T-cell (primary cell): ENCODE results near the gene THAP5. TPM values are rescaled to one million over a fixed set of nuclear protein-coding genes. Genes with fewer than 3 reads are reported as not detected.

Experiments
- ATAC-seq, 4 experiments: fragments of 200-7000 bp in 3 of 4; fragments of 150-1000 bp in 1 of 4; cut with Tn5 transposase; replicated peaks in 1 of 4; 1 replicate in 3 of 4; 2 replicates in 1 of 4; pipeline ENCODE4 v1.10.0; 2021; ENCODE audit warnings: moderate library complexity in 3 of 4, mild to moderate bottlenecking in 2 of 4, moderate number of reproducible peaks in 1 of 4
- CTCF ChIA-PET, 2 donors: fragments of 300-600 bp; sonication (Branson Sonifier 250); formaldehyde crosslinking; loops; one replicate each; lab custom pipeline; 2022; ENCODE audit warnings: antibody characterized with exemption in 2 of 2; lab: Charles Lee
- POLR2A ChIA-PET, 2 donors: fragments of 300-600 bp; sonication (Branson Sonifier 250); formaldehyde crosslinking; loops; one replicate each; lab custom pipeline; 2022; ENCODE audit warnings: antibody characterized with exemption in 2 of 2; lab: Charles Lee
- DNase-seq, 35 experiments: peaks; one replicate each; pipeline versions ENCODE4 v3.0.0 to v3.0.0-alpha.2; 2013 to 2023
- H3K27ac ChIP-seq: one replicate; pipeline ENCODE4 v1.5.1; 2013; ENCODE audit warnings: low read length
- H3K27me3 ChIP-seq, 2 experiments: replicated peaks in 1 of 2; 1 replicate in 1 of 2; 2 replicates in 1 of 2; pipeline versions ENCODE4 v1.6.1 to v1.7.0; 2013; ENCODE audit warnings: low read length in 1 of 2, mixed read lengths in 1 of 2; ENCODE audit not compliant: control insufficient read depth in 2 of 2, insufficient read depth in 2 of 2; ENCODE audit errors: extremely low read depth in 1 of 2
- H3K36me3 ChIP-seq, 2 donors: 1 replicate in 1 of 2; 2 replicates in 1 of 2; pipeline versions ENCODE4 v1.6.1 to v1.7.0; 2013; ENCODE audit warnings: low read length in 1 of 2; ENCODE audit not compliant: control insufficient read depth in 2 of 2, insufficient read depth in 1 of 2; ENCODE audit errors: extremely low read depth in 1 of 2
- H3K4me1 ChIP-seq, 2 experiments: 1 replicate in 1 of 2; 2 replicates in 1 of 2; pipeline versions ENCODE4 v1.6.1 to v1.7.0; 2013; ENCODE audit warnings: low read length in 2 of 2, mixed read lengths in 1 of 2; ENCODE audit not compliant: insufficient read depth in 2 of 2, control insufficient read depth in 1 of 2; ENCODE audit errors: extremely low read depth in 1 of 2
- H3K4me3 ChIP-seq, 2 donors: 1 replicate in 1 of 2; 2 replicates in 1 of 2; pipeline versions ENCODE4 v1.5.1 to v1.7.0; 2013; ENCODE audit warnings: mild to moderate bottlenecking in 2 of 2, low read length in 1 of 2, moderate library complexity in 1 of 2; ENCODE audit not compliant: control insufficient read depth in 1 of 2; ENCODE audit errors: extremely low read depth in 1 of 2
- H3K9me3 ChIP-seq: 2 replicates; pipeline ENCODE4 v1.7.0; 2013
- H3K27ac Mint-ChIP-seq, 2 donors: one replicate each; pipeline ENCODE4 v1.8.0; 2020 to 2021; ENCODE audit warnings: mild to moderate bottlenecking in 2 of 2, mixed read lengths in 2 of 2
- H3K27me3 Mint-ChIP-seq, 2 donors: one replicate each; pipeline ENCODE4 v1.8.0; 2021 to 2022; ENCODE audit warnings: mixed read lengths in 2 of 2
- H3K36me3 Mint-ChIP-seq: one replicate; pipeline ENCODE4 v1.8.0; 2021; ENCODE audit warnings: mixed read lengths
- H3K4me1 Mint-ChIP-seq, 3 donors: one replicate each; pipeline ENCODE4 v1.8.0; 2020 to 2022; ENCODE audit warnings: mixed read lengths in 3 of 3, mild to moderate bottlenecking in 1 of 3
- H3K4me3 Mint-ChIP-seq, 3 donors: one replicate each; pipeline ENCODE4 v1.8.0; 2020 to 2022; ENCODE audit warnings: mild to moderate bottlenecking in 3 of 3, mixed read lengths in 3 of 3, moderate library complexity in 3 of 3
- H3K9me3 Mint-ChIP-seq, 3 donors: one replicate each; pipeline ENCODE4 v1.8.0; 2020 to 2022; ENCODE audit warnings: mixed read lengths in 3 of 3
- WGBS: methylation state at CpG from one replicate; pipeline ENCODE4 v1.1.5; 2013; ENCODE audit warnings: missing lambda C conversion rate; ENCODE audit not compliant: insufficient coverage; 5-methylcytosine and 5-hydroxymethylcytosine counted together
- total RNA-seq, 35 experiments: library from RNA in 6 of 35; stranded (reverse) in 6 of 35; fragments of 120-200 nt in 1 of 35; gene quantifications; one replicate each; pipeline versions ENCODE4 v1.2.1 to v1.2.4 and lab custom pipeline; 2013 to 2026

THAP5 gene
- total RNA-seq, 5 donors from 2014 or later (not counting 1 experiment from before 2014, with no cell fraction given): 20.8 to 38.7 (median 36.1) TPM

DNA sequence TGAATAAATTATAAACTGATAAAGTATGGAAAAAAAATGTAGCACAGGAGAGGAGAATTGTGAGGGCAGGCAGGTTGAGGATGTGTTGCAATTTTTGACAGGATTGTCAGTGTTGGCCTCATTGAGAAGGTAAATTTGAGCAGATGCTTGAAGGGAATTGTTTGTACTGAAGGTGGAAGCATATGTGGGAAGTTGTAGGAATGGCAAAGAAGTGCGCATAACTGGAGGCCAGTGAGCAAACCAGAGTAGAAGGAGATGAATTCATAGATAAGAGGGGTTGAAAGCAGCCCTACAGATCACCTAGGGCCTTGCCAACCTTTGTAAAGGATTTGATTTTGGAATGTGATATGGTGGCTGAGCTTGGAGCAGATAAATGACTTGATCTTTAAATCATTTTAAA is 6.6 kb upstream of the THAP5 start:
- CTCF ChIA-PET: no interaction called here

GRCh38 chr7:108575156-108575555 is 5.7 kb upstream of the THAP5 start:
- H3K27me3 Mint-ChIP-seq: no peaks in the 10 kb centered on the region
- peaks cover 59% of the 10 kb centered on the region for H3K36me3 Mint-ChIP-seq
- H3K4me3 Mint-ChIP-seq: no peak overlapping the region
- H3K4me1 ChIP-seq: peaks cover 8 to 12% of the 10 kb centered on the region in 2 experiments
- WGBS: no CpG with 5 or more reads among the region's 2 CpGs
- no peaks in the 10 kb centered on the region for H3K27me3 ChIP-seq
- no peak overlapping the region for H3K27ac ChIP-seq
- no peak for ATAC-seq
- peaks cover 0 to 3% (median 0%) of the 10 kb centered on the region in 3 donors for H3K9me3 Mint-ChIP-seq
- H3K4me3 ChIP-seq: no peak overlapping the region
- no peak for DNase-seq
- ChIA-PET CTCF (interaction anchor here (0.7 to 1.1 kb wide), 3 partner anchors 25 to 78 kb away, joined by 3 to 4 read pairs (median 4); no protein-coding TSS in a partner anchor), POLR2A (interaction anchor here (0.7 to 1.3 kb wide), 4 partner anchors 50 to 55 kb away, joined by 3 to 6 read pairs (median 4); no protein-coding TSS in a partner anchor)
- peaks cover 0 to 38% of the 10 kb centered on the region in 2 donors for H3K36me3 ChIP-seq
- no peaks in the 10 kb centered on the region for H3K9me3 ChIP-seq
- H3K27ac Mint-ChIP-seq: no peak overlapping the region
- peaks cover 38 to 57% (median 47%) of the 10 kb centered on the region in 3 donors for H3K4me1 Mint-ChIP-seq

More for the DNA sequence above, 6.6 kb upstream of the THAP5 start:
- Mint-ChIP-seq H3K36me3 (peaks cover 59% of the 10 kb centered on the region), H3K27me3 (no peaks in the 10 kb centered on the region), H3K4me1 (peaks cover 34 to 48% (median 42%) of the 10 kb centered on the region in 3 donors), H3K4me3 (no peak overlapping the region), H3K9me3 (peaks cover 0 to 3% (median 0%) of the 10 kb centered on the region in 3 donors), H3K27ac (no peak overlapping the region)
- POLR2A ChIA-PET: no interaction called here
- Histone ChIP-seq H3K9me3 (no peaks in the 10 kb centered on the region), H3K36me3 (peaks cover 0 to 42% of the 10 kb centered on the region in 2 donors), H3K27me3 (no peaks in the 10 kb centered on the region), H3K4me1 (peaks cover 3 to 7% of the 10 kb centered on the region in 2 experiments), H3K4me3 (no peak overlapping the region), H3K27ac (no peak overlapping the region)
- 100% methylated on average over 1 of the region's 1 CpG for WGBS
- DNase-seq (no peak), ATAC-seq (no peak)

DNA sequence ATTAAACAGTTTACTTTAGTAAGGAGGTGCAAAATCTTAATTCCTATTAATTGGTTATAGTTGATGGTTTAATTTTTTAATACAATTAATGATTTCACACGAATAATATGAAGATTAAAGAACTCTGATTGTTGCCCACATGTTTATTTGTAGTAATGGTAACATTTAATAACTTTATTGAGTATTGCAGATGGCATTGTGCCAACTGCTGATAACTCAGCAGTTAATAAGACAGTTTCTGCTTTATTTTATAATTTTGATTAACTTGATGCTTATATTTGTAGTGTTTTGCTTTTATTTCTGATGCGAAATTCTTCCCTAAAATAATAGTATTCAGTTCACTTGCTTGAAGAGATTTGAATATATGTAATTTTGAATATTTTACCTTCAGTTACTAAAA is 3.0 kb upstream of the THAP5 start:
- H3K4me3 Mint-ChIP-seq: no peak overlapping the region
- Histone ChIP-seq H3K4me3 (no peak overlapping the region), H3K9me3 (no peaks in the 10 kb centered on the region), H3K4me1 (peaks cover 15 to 21% of the 10 kb centered on the region in 2 experiments), H3K27me3 (no peaks in the 10 kb centered on the region), H3K36me3 (peaks cover 0 to 30% of the 10 kb centered on the region in 2 donors), H3K27ac (no peak overlapping the region)
- ChIA-PET CTCF (no interaction called here), POLR2A (interaction anchor here (0.5 to 4.7 kb wide), 3 partner anchors 47 to 123 kb away, joined by 3 to 56 read pairs (median 3); partner anchors contain the start of gene PNPLA8 (in 1 of the 2))
- peaks cover 38% of the 10 kb centered on the region for H3K36me3 Mint-ChIP-seq
- DNase-seq: no peak
- no peak overlapping the region for H3K27ac Mint-ChIP-seq
- WGBS: no CpG with 5 or more reads among the region's 2 CpGs
- no peaks in the 10 kb centered on the region for H3K9me3 Mint-ChIP-seq
- ATAC-seq: no peak
- peaks cover 55 to 84% (median 67%) of the 10 kb centered on the region in 3 donors for H3K4me1 Mint-ChIP-seq
- no peaks in the 10 kb centered on the region for H3K27me3 Mint-ChIP-seq

DNA sequence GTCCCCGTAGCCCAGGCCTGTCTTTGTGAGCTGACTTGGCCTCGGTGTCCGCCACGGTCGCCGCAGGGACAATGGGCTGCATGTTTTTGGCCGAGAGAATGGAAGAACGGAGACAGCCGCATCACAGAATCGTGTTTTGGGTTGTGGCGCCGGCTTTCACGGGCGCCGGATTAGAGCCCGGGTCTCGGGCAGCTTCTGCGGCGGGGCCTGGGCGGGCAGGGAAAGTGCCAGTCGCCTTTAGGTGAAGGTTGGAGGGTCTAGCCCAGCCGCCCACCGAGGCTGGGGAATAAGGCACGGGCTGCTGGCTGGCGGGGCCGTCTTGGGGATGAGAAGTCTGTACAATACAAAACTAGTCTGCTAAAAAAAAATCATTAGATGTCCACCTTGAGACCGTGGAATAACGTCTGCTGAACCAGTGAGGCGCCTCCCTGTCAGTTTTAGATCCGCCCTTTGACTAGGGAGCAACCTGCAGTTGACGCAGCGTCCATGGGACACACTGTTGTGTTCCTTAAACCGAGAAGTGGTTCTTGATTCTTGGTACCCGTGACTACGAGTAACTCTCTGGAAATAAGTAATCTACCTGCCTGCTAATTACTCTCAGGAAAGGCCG is 745 bp upstream of the THAP5 start:
- H3K36me3 ChIP-seq: peaks cover 6 to 25% of the 10 kb centered on the region in 2 donors
- Mint-ChIP-seq H3K4me1 (peaks cover 66 to 74% (median 71%) of the 10 kb centered on the region in 3 donors), H3K9me3 (no peaks in the 10 kb centered on the region), H3K4me3 (peak overlapping the region; percentile 94 to 97 (median 96)), H3K27ac (peak overlapping the region; percentile 99 to 100), H3K27me3 (no peaks in the 10 kb centered on the region), H3K36me3 (peaks cover 29% of the 10 kb centered on the region)
- peak overlapping the region; percentile 71 to 85 for H3K4me3 ChIP-seq
- ChIA-PET POLR2A (interaction anchor here (0.5 to 4.7 kb wide), 11 partner anchors 10 to 1912 kb away, joined by 3 to 56 read pairs (median 4); partner anchors contain the start of genes PNPLA8 (in 2 of the 2) and DLD (in 1 of the 2)), CTCF (interaction anchor here (0.6 to 1.8 kb wide), 3 partner anchors 11 to 52 kb away, joined by 3 to 8 read pairs (median 4); partner anchors contain the start of gene PNPLA8 (in 1 of the 2))
- peaks cover 17 to 21% of the 10 kb centered on the region in 2 experiments for H3K4me1 ChIP-seq
- WGBS: under 1% methylated on average over 29 of the region's 36 CpGs
- ATAC-seq: peak; percentile 2 to 13 (median 7)
- peak in 33 of 35 experiments; percentile 2 to 62 (median 28) for DNase-seq
- no peaks in the 10 kb centered on the region for H3K27me3 ChIP-seq
- H3K27ac ChIP-seq: peak overlapping the region; percentile 99
- H3K9me3 ChIP-seq: no peaks in the 10 kb centered on the region

- CTCF ChIA-PET: interaction anchor here in 1 of 2 donors (0.9 to 1.8 kb wide), 2 partner anchors 43 to 44 kb away, joined by 4 to 8 read pairs; partner anchors contain the start of gene PNPLA8
- POLR2A ChIA-PET: interaction anchor here in 1 of 2 donors (0.6 to 4.7 kb wide), 8 partner anchors 29 to 1931 kb away, joined by 3 to 56 read pairs (median 4); partner anchors contain the start of genes DLD and PNPLA8
- H3K27me3 Mint-ChIP-seq: no peaks in the 10 kb centered on the region
These were observed 615 bp downstream of the THAP5 start for GRCh38 chr7:108568801-108569380.

DNA sequence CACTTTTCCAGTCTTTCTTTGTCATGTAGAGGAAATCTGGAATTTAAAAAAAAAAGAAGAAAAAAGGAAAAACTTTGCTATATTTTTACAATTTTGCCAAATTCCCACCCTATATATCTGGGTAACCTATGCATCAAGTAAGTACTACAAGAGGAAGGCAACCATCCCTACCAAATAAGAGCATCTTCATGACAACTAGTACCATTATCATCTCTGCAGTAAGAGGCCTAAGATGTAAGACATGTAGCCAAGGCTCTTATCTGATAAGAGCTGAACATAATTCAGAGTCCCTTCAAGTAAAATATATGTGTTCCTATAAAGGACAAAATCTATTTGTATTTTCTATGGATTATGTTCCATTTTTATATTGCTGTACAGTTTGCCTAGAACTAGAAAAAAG is 3.5 kb downstream of the THAP5 start:
- DNase-seq (no peak), ATAC-seq (no peak)
- Histone ChIP-seq H3K36me3 (peaks cover 8 to 14% of the 10 kb centered on the region in 2 donors), H3K9me3 (no peaks in the 10 kb centered on the region), H3K27me3 (no peaks in the 10 kb centered on the region), H3K4me3 (no peak overlapping the region), H3K4me1 (peaks cover 9 to 18% of the 10 kb centered on the region in 2 experiments), H3K27ac (no peak overlapping the region)
- CTCF ChIA-PET: no interaction called here
- Mint-ChIP-seq H3K4me3 (no peak overlapping the region), H3K27ac (no peak overlapping the region), H3K27me3 (no peaks in the 10 kb centered on the region), H3K9me3 (peaks cover 2 to 8% (median 5%) of the 10 kb centered on the region in 3 donors), H3K4me1 (peaks cover 39 to 45% (median 41%) of the 10 kb centered on the region in 3 donors), H3K36me3 (peaks cover 31% of the 10 kb centered on the region)
- POLR2A ChIA-PET: interaction anchor here (1.0 to 1.7 kb wide), 3 partner anchors 40 to 41 kb away, joined by 3 to 10 read pairs (median 4); partner anchors contain the start of gene PNPLA8 (in 2 of the 2)

More at GRCh38 chr7:108568801-108569380, 615 bp downstream of the THAP5 start:
- ATAC-seq (no peak), DNase-seq (peak in 17 of 35 experiments; percentile 34 to 76 (median 61))
- WGBS: 7% methylated on average over 15 of the region's 24 CpGs
- peaks cover 58 to 69% (median 66%) of the 10 kb centered on the region in 3 donors for H3K4me1 Mint-ChIP-seq
- peak overlapping the region; percentile 99 to 100 for H3K27ac Mint-ChIP-seq
- peaks cover 30% of the 10 kb centered on the region for H3K36me3 Mint-ChIP-seq
- Histone ChIP-seq H3K27me3 (no peaks in the 10 kb centered on the region), H3K4me3 (peak overlapping the region; percentile 71 to 85), H3K36me3 (peaks cover 8 to 31% of the 10 kb centered on the region in 2 donors), H3K4me1 (peaks cover 17 to 21% of the 10 kb centered on the region in 2 experiments), H3K9me3 (no peaks in the 10 kb centered on the region), H3K27ac (peak overlapping the region; percentile 99)
- no peaks in the 10 kb centered on the region for H3K9me3 Mint-ChIP-seq
- peak overlapping the region; percentile 94 to 97 (median 96) for H3K4me3 Mint-ChIP-seq
